Endothelial cell (in vitro differentiated cells): ENCODE measurements around the gene CA10. TPM values are rescaled to one million over a fixed set of nuclear protein-coding genes. Genes with fewer than 3 reads are reported as not detected.

Experiments used
- DNase-seq: peaks from one replicate; pipeline ENCODE4 v3.0.0; 2021; ENCODE audit warnings: low spot score
- H3K27ac Mint-ChIP-seq: one replicate; pipeline ENCODE4 v1.8.0; 2021; ENCODE audit warnings: mixed read lengths, inconsistent platforms; ENCODE audit not compliant: unreplicated experiment
- H3K27me3 Mint-ChIP-seq: one replicate; pipeline ENCODE4 v1.8.0; 2021; ENCODE audit warnings: mild to moderate bottlenecking, moderate library complexity, mixed read lengths, inconsistent platforms; ENCODE audit not compliant: unreplicated experiment
- H3K36me3 Mint-ChIP-seq: one replicate; pipeline ENCODE4 v1.8.0; 2021; ENCODE audit warnings: mild to moderate bottlenecking, low read depth, mixed read lengths, inconsistent platforms; ENCODE audit not compliant: unreplicated experiment
- H3K4me1 Mint-ChIP-seq: one replicate; pipeline ENCODE4 v1.8.0; 2021; ENCODE audit warnings: mild to moderate bottlenecking, mixed read lengths, inconsistent platforms; ENCODE audit not compliant: unreplicated experiment
- H3K4me3 Mint-ChIP-seq: one replicate; pipeline ENCODE4 v1.8.0; 2021; ENCODE audit warnings: mild to moderate bottlenecking, mixed read lengths, inconsistent platforms; ENCODE audit not compliant: unreplicated experiment
- H3K9me3 Mint-ChIP-seq: one replicate; pipeline ENCODE4 v1.8.0; 2021; ENCODE audit warnings: mixed read lengths, inconsistent platforms; ENCODE audit not compliant: unreplicated experiment
- CTCF ChIP-seq: fragments of 200-600 bp; sonication (generic); IDR thresholded peaks from one replicate; pipeline ENCODE4 v1.5.0; 2021; ENCODE audit warnings: antibody characterized with exemption; ENCODE audit not compliant: unreplicated experiment
- total RNA-seq: library from RNA; stranded (reverse); fragmentation: NEBNext Ultra II Directional; extraction: Animal tissue kit (Norgen Biotek cat#: 25700); gene quantifications from one replicate; pipeline ENCODE4 v1.2.1, GENCODE V29; 2021; ENCODE audit not compliant: unreplicated experiment

CA10 gene
- total RNA-seq, 1 donor from 2014 or later = not detected

- Mint-ChIP-seq H3K27ac (no peak overlapping the region), H3K9me3 (no peaks in the 10 kb centered on the region), H3K36me3 (no peaks in the 10 kb centered on the region), H3K4me3 (no peak overlapping the region), H3K4me1 (no peaks in the 10 kb centered on the region), H3K27me3 (no peaks in the 10 kb centered on the region)
- TF ChIP-seq CTCF = no peak
- no peak for DNase-seq
Measured at GRCh38 chr17:51941272-51941671, 217.2 kb downstream of the CA10 start.

DNA sequence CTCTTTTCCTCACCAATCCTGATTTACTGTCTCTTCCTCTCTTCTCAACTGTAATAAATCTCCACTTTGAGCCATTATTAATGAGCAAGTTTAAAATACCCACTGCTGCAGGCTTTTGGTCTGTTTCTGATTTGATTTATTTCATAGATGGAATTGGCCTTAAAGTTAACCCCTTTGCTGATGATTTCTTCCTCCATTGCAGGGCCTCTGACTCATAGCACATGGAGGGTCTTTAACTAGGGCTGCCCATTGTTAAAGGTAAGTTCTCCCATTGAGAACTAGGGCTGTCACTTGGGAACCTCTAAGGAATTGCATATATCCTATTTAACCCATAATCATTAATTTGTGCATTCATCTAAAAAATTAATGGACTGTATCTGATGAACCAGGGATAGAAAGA lies 221.2 kb downstream of the CA10 start:
- no peak for TF ChIP-seq CTCF
- DNase-seq = no peak
- H3K36me3 Mint-ChIP-seq = no peaks in the 10 kb centered on the region
- no peak overlapping the region for H3K4me3 Mint-ChIP-seq
- no peaks in the 10 kb centered on the region for H3K27me3 Mint-ChIP-seq
- H3K9me3 Mint-ChIP-seq = no peaks in the 10 kb centered on the region
- H3K27ac Mint-ChIP-seq = no peak overlapping the region
- no peaks in the 10 kb centered on the region for H3K4me1 Mint-ChIP-seq

DNA sequence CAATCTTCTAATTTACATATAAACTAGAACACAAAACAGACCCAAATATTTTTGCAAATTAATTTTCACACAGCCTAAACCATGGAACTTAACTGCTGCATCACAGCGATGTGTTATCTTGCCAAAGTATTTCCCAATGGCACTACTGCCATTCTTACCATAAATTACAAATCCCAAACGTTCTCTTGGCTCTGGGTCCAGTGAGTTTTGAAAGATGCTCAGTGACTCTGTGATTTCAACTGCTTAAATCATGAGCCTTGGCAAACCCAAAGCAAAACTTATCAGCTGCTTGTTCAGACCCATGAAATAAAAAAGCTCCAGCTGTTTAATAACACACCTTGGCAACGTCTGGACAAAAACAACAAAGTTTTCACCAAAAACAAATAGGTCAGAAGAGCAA lies 223.0 kb downstream of the CA10 start:
- Mint-ChIP-seq H3K27me3 (no peaks in the 10 kb centered on the region), H3K4me1 (no peaks in the 10 kb centered on the region), H3K27ac (no peak overlapping the region), H3K36me3 (no peaks in the 10 kb centered on the region), H3K4me3 (no peak overlapping the region), H3K9me3 (no peaks in the 10 kb centered on the region)
- TF ChIP-seq CTCF = no peak
- DNase-seq = no peak

- Mint-ChIP-seq H3K36me3 (no peaks in the 10 kb centered on the region), H3K27me3 (no peaks in the 10 kb centered on the region), H3K4me3 (no peak overlapping the region), H3K9me3 (no peaks in the 10 kb centered on the region), H3K4me1 (no peaks in the 10 kb centered on the region), H3K27ac (no peak overlapping the region)
- TF ChIP-seq CTCF = no peak
- no peak for DNase-seq
Measured at GRCh38 chr17:51933647-51934046, 224.9 kb downstream of the CA10 start.

DNA sequence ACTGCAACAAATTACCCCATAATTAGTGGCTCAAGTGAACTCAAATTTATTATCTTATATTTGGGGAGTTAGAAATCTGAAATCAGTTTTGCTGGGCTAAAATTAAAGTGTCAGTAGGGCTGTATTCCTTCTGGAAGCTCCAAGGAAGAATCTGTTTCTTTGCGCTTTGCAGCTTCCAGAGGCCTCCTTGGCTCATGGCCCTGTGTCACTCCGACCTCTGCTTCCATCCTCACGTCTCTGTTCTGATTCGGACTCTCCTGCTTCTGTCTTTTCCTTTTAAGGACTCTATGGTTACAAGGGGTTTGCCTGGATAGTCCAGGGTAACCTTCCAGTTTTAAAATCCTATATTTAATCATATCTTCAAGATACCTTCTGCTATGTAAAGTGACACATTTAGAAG lies 232.1 kb downstream of the CA10 start:
- Mint-ChIP-seq H3K36me3 (no peaks in the 10 kb centered on the region), H3K4me1 (no peaks in the 10 kb centered on the region), H3K27ac (no peak overlapping the region), H3K4me3 (no peak overlapping the region), H3K27me3 (no peaks in the 10 kb centered on the region), H3K9me3 (no peaks in the 10 kb centered on the region)
- DNase-seq = no peak
- no peak for TF ChIP-seq CTCF
